GM21786 (cell line): Measurements from ENCODE around the gene MINDY4.
"Not testable (repeated sequence)": the region's sequence is repeated elsewhere in the genome, so short reads cannot be mapped to it uniquely, and the experiment has no call there.

ENCODE experiments used
- ATAC-seq: cut with Tn5 transposase; IDR thresholded peaks from one replicate; pipeline ENCODE4 v1.9.1; 2021; ENCODE audit not compliant: unreplicated experiment

The MINDY4 gene

DNA sequence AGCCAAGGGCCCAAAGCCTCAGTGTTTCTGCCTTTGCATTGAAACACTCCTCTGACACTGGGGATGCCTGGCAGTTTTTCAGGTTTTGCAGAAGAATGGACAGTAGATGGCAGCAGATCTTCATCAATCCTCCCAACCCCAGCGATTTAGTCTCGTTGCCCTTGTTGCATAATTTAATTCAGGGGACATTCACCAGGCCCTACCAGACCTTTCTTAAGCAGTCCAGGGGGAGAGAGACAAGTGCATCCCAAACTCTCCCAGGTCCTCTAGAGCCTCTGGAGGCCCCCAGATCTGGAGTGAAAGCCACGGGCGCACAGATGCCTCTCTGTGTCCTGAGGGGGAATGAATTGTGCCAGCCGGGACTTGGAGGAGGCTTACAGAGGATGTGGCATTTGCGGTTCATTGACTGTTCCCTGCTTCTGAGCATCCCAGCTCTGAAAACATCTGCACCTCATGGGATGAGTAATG is 29.6 kb downstream of the MINDY4 start:
- ATAC-seq = no peak

DNA sequence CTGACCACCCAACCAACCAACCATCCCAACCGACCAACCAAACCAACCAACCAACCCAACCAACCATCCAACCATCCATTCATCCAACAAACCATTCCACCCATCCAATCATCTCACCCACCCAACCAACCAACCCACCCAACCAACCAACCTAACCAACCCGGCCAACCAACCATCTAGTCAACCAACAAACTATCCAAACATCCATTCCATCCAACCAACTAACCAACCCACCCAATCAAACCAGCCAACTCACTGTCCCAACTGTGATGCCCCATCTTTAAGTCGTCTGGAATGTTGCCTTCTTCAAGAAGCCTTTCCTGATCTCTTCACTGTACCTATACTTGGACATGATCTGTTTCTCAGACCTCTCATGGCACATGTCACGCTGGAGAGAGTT is 31.6 kb downstream of the MINDY4 start:
- ATAC-seq = no peak

GRCh38 chr7:30804078-30804661 is 33.0 kb downstream of the MINDY4 start:
- ATAC-seq = no peak

DNA sequence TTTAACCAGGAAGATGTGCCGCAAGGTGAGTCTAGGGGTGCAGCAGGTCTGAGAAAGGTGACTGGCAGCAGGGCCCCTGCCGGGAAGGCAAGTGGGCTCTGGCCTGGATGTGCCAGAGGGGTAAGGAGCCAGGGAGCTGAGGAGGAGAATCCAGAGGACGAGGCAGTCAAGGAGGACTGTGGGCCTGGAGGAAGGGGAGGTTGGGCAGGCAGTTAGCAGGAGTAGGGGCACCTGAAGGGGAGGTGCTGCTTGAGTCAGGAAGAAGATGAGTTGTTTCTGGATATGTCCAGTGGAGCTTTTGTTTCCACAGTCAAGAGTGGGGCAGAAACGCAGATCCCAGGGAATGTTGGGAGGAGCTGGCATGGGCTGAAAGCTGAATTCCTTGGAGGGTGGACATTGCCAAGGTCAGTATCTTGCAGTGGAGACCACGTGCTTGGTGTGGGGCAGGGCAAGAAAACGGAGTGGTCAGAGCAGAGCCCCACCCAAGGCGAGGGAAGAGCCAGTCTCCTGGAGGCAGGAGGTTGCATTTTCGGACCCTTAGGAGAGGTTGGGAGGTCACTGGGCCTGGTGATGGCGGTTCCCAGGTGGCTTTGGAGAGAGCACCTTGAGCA is 34.0 kb downstream of the MINDY4 start:
- no peak for ATAC-seq

DNA sequence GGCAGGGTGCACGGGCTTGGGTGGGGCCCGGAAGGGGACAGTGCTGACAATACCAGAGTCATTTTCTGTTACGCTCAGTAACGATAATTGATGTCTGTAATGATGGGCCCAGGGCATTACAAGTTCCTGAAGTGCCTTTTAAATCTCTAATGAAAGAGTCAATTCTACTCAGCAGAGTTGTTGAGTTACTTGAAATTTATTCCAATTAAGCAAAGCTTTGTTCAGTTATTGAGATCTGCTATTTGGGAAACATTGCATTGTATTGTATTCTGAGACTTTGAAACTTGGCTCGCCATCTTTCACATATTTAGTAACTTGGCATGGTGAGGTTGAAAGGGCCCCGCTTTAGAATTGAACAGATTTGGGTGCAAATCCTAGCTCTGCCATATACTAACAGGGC is 34.7 kb downstream of the MINDY4 start:
- no peak for ATAC-seq

GRCh38 chr7:30807477-30807876 is 36.3 kb downstream of the MINDY4 start:
- not testable (repeated sequence) for ATAC-seq

GRCh38 chr7:30807941-30808340 is 36.7 kb downstream of the MINDY4 start:
- not testable (repeated sequence) for ATAC-seq

GRCh38 chr7:30810986-30811385 is 39.8 kb downstream of the MINDY4 start:
- ATAC-seq = no peak

GRCh38 chr7:30812676-30813075 is 41.5 kb downstream of the MINDY4 start:
- ATAC-seq = no peak

GRCh38 chr7:30813466-30813865 is 42.2 kb downstream of the MINDY4 start:
- no peak for ATAC-seq

GRCh38 chr7:30814700-30815387 is 43.6 kb downstream of the MINDY4 start:
- no peak for ATAC-seq

- ATAC-seq = no peak
These were observed 44.2 kb downstream of the MINDY4 start for GRCh38 chr7:30815388-30815854.

DNA sequence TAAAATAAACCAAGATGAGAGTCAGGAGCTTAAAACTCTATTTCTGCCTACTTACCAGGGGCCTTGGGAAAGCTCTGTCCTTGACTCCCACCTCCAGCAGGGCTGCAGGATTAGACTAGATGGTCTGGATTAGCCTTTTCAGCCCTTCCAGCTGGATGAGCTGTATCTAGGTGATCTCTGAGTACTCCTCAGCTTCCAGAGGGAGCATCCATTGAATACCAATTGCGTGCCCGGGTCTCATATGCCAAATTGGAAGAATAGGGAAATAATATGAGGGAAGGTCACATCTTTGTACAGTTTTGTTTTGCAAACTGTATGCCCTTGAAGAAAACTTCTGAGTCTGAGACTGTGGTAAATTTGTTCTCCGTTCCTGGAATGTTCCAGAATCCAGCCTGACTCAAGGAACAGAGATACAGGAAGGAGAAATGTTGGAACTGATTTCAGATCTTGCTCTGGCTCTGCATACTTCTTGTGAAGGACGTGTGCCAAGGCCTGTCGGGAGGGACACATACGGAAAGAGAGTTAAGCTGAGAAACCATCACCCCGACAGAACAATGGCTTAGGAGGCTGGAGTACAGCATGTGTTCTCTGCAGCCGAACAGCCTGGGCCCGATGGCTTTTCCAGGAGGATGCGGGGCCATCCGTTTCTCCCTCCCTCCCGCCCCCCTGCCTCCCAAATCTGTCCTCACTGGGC is 44.9 kb downstream of the MINDY4 start:
- no peak for ATAC-seq

DNA sequence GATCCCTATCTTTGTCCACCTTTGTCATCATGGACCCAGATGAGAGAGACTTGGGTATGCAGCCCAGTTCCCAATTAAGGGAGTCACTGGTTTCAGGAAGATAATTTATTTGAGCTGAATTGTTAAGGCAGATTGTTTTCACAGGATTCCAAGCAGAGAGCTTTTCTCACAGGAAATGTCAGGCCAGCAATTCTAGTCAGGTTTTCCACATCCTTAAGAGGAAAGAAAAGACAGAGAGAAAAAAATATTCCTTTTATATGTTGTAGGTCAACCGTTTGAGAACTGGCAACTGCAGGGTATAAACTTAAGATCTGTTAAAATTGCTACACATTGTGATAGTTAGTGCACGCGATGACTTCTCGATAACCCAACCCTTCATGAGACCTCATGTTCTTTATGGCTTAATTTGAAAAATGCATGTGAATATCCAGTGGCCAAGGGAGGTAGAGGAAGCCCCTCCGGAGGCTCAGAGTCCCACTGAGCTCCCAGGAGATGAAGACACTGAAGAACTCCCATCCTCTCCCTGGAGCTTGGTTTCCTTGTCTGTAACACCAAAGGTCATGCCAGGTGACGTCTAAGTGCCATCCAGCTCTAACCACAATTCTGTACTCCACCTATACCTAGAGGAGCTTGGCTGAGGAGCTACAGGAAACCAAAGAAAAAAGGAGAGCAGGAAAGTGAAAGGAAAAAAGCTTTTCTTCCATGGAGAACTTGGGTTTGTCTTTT is 45.6 kb downstream of the MINDY4 start:
- ATAC-seq = no peak

GRCh38 chr7:30817371-30817767 is 46.2 kb downstream of the MINDY4 start:
- ATAC-seq = no peak

- no peak for ATAC-seq
These were observed 53.9 kb downstream of the MINDY4 start for GRCh38 chr7:30824821-30825720.

DNA sequence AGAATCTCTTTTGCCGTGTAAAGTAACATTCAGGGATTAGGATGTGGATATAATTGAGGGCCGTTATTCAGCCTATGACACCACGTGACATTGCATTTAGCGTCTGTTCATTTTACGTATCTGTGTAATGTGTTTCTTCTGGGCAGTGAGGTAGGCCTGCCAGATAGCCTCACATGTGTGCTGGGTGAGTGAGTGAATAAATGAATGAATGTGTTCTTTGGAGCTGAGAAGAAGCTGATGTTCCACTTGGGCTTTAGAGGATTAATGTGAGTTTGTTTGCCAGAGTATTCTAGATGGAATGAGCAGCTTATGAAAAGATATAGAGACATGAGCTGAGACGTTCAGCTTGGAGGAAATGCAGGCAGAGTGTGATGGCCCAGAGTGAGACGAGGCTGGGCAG is 55.0 kb downstream of the MINDY4 start:
- no peak for ATAC-seq

DNA sequence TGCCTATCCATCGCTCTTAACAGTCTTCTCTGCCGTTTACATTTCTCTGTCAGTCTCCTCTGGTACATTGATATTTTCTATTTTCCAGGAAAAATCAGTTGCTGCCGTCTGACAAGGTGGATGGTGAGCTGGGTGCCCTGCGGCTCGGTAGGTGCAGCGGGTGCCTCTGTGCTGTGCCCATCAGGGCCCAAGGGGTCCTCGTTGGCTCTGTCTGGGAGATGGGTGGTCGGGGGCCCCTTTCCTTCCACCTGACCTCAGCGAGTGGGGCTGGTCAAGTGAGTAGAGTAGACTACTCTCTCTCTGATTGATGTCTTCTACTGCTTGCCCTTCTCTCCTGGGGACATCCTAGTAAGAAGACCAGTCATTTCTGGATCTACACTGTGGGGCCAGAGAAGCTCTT is 57.4 kb downstream of the MINDY4 start:
- ATAC-seq = no peak

DNA sequence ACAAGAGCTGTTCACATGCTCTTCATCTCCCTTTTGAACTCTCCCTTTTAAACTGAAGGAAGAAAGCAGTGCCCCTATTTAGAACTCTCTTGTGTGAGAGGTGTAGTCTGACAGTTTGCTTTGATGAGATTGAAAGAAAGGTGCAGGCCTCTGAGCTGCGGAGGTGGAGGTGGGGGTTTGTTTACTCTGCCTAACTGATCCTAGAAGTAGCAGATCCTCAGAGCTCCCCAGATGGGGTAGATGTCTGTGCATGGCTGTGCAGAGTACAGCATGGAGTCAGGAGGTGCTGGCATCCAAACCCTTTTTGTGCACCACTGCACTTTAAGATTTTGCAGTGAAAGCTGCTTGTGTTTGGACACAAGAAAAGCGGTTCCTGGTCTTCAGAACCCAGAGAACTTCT is 58.3 kb downstream of the MINDY4 start:
- ATAC-seq = no peak

DNA sequence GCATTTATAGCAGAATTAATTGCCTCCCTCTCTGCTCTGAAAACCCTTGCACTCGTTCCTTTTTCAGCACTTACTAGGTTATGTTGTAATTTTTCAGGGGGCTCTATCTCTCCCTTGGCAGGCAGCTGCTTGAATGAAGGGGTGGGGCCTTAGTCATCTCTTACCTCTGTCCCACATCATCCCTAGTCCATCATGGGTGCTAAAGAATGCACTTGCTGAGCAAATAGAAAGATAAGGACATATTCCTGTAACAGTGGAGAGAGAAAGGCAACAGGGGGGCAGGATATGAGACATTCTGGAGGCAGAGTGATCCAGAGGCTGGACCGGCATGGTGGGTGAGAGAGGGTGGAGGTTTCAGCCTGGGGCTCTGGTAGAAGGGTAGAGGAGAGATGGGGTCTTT is 60.0 kb downstream of the MINDY4 start:
- no peak for ATAC-seq
